ENCODE data around the gene LGALS7B. TPM values are rescaled to one million over a fixed set of nuclear protein-coding genes. Genes with fewer than 3 reads are reported as not detected.
"Not testable (repeated sequence)": the region's sequence is repeated elsewhere in the genome, so short reads cannot be mapped to it uniquely, and the experiment has no call there.

Gene LGALS7B
- total and polyA plus RNA-seq, 2 experiments from 2014 or later = 2.4 to 6.6 TPM

DNA sequence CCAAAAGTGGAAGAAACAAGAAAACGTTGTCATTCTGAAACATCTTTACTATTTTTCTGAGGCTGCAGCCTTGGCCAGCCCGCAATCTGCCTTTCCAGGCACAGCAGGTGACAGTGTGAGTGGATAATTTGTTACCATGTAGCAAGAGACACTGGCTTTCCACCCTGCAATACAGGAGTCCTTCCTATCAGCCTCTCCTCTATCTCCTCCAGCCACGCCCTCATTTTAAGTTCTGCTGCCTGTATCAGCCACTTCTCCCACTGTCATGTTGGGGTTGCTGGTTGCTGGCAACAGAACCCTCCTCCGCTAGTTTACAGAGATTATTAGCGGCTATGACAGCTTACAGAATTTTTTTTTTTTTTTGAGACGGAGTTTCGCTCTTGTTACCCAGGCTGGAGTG lies 7.9 kb upstream of the LGALS7B start (continued):
- TF ChIP-seq JUNB (IDR thresholded peaks at IDR 0.05; ENCODE audit: unreplicated experiment) (no peak), ZNF114 (CRISPR knock-in tag; IDR thresholded peaks at IDR 0.05) (no peak), POLR2AphosphoS5 (IDR thresholded peaks at IDR 0.05; ENCODE audit: low read depth) (no peak), ZNF331 (CRISPR knock-in tag; IDR thresholded peaks at IDR 0.05; ENCODE audit: low read depth) (no peak)
- TF ChIP-seq, protein P1, sequence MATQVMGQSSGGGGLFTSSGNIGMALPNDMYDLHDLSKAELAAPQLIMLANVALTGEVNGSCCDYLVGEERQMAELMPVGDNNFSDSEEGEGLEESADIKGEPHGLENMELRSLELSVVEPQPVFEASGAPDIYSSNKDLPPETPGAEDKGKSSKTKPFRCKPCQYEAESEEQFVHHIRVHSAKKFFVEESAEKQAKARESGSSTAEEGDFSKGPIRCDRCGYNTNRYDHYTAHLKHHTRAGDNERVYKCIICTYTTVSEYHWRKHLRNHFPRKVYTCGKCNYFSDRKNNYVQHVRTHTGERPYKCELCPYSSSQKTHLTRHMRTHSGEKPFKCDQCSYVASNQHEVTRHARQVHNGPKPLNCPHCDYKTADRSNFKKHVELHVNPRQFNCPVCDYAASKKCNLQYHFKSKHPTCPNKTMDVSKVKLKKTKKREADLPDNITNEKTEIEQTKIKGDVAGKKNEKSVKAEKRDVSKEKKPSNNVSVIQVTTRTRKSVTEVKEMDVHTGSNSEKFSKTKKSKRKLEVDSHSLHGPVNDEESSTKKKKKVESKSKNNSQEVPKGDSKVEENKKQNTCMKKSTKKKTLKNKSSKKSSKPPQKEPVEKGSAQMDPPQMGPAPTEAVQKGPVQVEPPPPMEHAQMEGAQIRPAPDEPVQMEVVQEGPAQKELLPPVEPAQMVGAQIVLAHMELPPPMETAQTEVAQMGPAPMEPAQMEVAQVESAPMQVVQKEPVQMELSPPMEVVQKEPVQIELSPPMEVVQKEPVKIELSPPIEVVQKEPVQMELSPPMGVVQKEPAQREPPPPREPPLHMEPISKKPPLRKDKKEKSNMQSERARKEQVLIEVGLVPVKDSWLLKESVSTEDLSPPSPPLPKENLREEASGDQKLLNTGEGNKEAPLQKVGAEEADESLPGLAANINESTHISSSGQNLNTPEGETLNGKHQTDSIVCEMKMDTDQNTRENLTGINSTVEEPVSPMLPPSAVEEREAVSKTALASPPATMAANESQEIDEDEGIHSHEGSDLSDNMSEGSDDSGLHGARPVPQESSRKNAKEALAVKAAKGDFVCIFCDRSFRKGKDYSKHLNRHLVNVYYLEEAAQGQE (IDR thresholded peaks at IDR 0.05; ENCODE audit: unreplicated experiment) = no peak
- TF ChIP-seq, protein P2, sequence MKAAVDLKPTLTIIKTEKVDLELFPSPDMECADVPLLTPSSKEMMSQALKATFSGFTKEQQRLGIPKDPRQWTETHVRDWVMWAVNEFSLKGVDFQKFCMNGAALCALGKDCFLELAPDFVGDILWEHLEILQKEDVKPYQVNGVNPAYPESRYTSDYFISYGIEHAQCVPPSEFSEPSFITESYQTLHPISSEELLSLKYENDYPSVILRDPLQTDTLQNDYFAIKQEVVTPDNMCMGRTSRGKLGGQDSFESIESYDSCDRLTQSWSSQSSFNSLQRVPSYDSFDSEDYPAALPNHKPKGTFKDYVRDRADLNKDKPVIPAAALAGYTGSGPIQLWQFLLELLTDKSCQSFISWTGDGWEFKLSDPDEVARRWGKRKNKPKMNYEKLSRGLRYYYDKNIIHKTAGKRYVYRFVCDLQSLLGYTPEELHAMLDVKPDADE (IDR thresholded peaks at IDR 0.05) = no peak

GRCh38 chr19:38782212-38782611 lies 6.8 kb upstream of the LGALS7B start:
- not testable (repeated sequence) for H3K27ac ChIP-seq (ENCODE audit: low read depth); H3K4me1 Mint-ChIP-seq; H3K27me3 ChIP-seq (ENCODE audit: insufficient read depth); H3K4me2 ChIP-seq; H3K27ac Mint-ChIP-seq; H3K36me3 Mint-ChIP-seq (ENCODE audit: low read depth); H3K9me2 ChIP-seq (ENCODE audit: insufficient read depth); H3K79me2 ChIP-seq (replicated peaks; ENCODE audit: insufficient read depth); H3K9me3 Mint-ChIP-seq; DNase-seq (ENCODE audit: low spot score); H2AFZ ChIP-seq; H3K4me3 Mint-ChIP-seq; H3K27me3 Mint-ChIP-seq (ENCODE audit: insufficient read depth, low read depth, poor library complexity); H4K20me1 ChIP-seq (replicated peaks; ENCODE audit: insufficient read depth); H3K4me3 ChIP-seq; H3K36me3 ChIP-seq (ENCODE audit: insufficient read depth); ATAC-seq; H3K4me1 ChIP-seq (ENCODE audit: insufficient read depth); H3F3A ChIP-seq (replicated peaks; ENCODE audit: low read depth)

GRCh38 chr19:38784224-38784623 lies 4.8 kb upstream of the LGALS7B start:
- no peaks in the 10 kb centered on the region for H3K27me3 ChIP-seq (ENCODE audit: insufficient read depth)
- no peaks in the 10 kb centered on the region for H4K20me1 ChIP-seq (replicated peaks; ENCODE audit: insufficient read depth)
- no peaks in the 10 kb centered on the region for H3F3A ChIP-seq (replicated peaks; ENCODE audit: low read depth)
- TF ChIP-seq ZNF331 (CRISPR knock-in tag; IDR thresholded peaks at IDR 0.05; ENCODE audit: low read depth) (no peak), STAT1 (IDR thresholded peaks at IDR 0.05; ENCODE audit: unreplicated experiment) (no peak), ZNF114 (CRISPR knock-in tag; IDR thresholded peaks at IDR 0.05) (no peak)
- ATAC-seq (no peak), DNase-seq (ENCODE audit: low spot score) (no peak)
- Mint-ChIP-seq H3K9me3 (no peaks in the 10 kb centered on the region; the same call in 2 of the 3 replicates), H3K4me3 (no peak overlapping the region), H3K27ac (no peak overlapping the region), H3K36me3 (ENCODE audit: low read depth) (no peaks in the 10 kb centered on the region), H3K4me1 (no peaks in the 10 kb centered on the region; the same call in 2 of the 3 replicates), H3K27me3 (ENCODE audit: insufficient read depth, low read depth, poor library complexity) (peaks cover 10% of the 10 kb centered on the region)
- H3K4me2 ChIP-seq = no peak overlapping the region
- H3K4me1 ChIP-seq (ENCODE audit: insufficient read depth) = no peaks in the 10 kb centered on the region
- no peaks in the 10 kb centered on the region for H3K9me2 ChIP-seq (ENCODE audit: insufficient read depth)
- no peaks in the 10 kb centered on the region for H3K36me3 ChIP-seq (ENCODE audit: insufficient read depth)
- H3K79me2 ChIP-seq (replicated peaks; ENCODE audit: insufficient read depth) = no peaks in the 10 kb centered on the region
- H3K4me3 ChIP-seq = no peak overlapping the region
- H2AFZ ChIP-seq = no peak overlapping the region
- no peak overlapping the region for H3K27ac ChIP-seq (ENCODE audit: low read depth)
